ENCODE measurements around the gene TTC33. TPM values are rescaled to one million over a fixed set of nuclear protein-coding genes. Genes with fewer than 3 reads are reported as not detected.

TTC33 gene
- total and polyA plus RNA-seq, 2 of the 13 experiments (the other 11 are each of a cell fraction or from before 2014, with no cell fraction given), result 4.5 to 20.0 TPM

GRCh38 chr5:40551496-40552491 lies 204.0 kb downstream of the TTC33 start:
- no peak for FAIRE-seq
- Histone ChIP-seq H3K27ac (ENCODE audit: extremely low read length, insufficient read depth, low read length) (no peak overlapping the region), H3K9ac (ENCODE audit: insufficient read depth, low read depth, low read length) (no peak overlapping the region), H3K36me3 (replicated peaks in 1 of 2; ENCODE audit: control insufficient read depth in 1 of 2, insufficient read depth in 2 of 2, low read length in 2 of 2) (no peaks in the 10 kb centered on the region), H4K20me1 (ENCODE audit: insufficient read depth, low read length) (no peaks in the 10 kb centered on the region), H3K4me3 (replicated peaks in 1 of 3; ENCODE audit: insufficient read depth in 1 of 3, low read depth in 2 of 3, low read length in 3 of 3) (no peak overlapping the region), H3K79me2 (ENCODE audit: insufficient read depth, low read length) (no peaks in the 10 kb centered on the region), H3K27me3 (ENCODE audit: control insufficient read depth in 1 of 2, insufficient read depth in 2 of 2, low read length in 2 of 2) (no peaks in the 10 kb centered on the region), H3K9me3 (ENCODE audit: low read length) (no peaks in the 10 kb centered on the region), H3K4me1 (ENCODE audit: insufficient read depth, low read length) (peaks cover 35% of the 10 kb centered on the region), H2AFZ (ENCODE audit: low read length) (no peak overlapping the region), H3K4me2 (ENCODE audit: low read depth, low read length) (no peak overlapping the region)
- no TSS peak for BruUV-seq (replicated peaks)
- ATAC-seq, result no peak
- TF ChIP-seq ELK4 (CRISPR knock-in tag; IDR thresholded peaks at IDR 0.05; ENCODE audit: borderline replicate concordance) (no peak), FOSL2 (CRISPR knock-in tag; IDR thresholded peaks at IDR 0.05) (0 out of 2 replicates have a peak, but pooled peaks have one; percentile 14), ZFP36L1 (CRISPR knock-in tag; IDR thresholded peaks at IDR 0.05) (no peak)
- in situ Hi-C loops (cut with HindIII; ENCODE audit: extremely low pct_ligation_motif_present, low pct_unique_long_range_greater_than_20kb), result no loop called here
- 45% methylated on average over 8 of the region's 8 CpGs for WGBS (ENCODE audit: low lambda C conversion rate)
- ChIA-PET CTCF (ENCODE audit: low intra/inter-chr PET ratio, low total read pairs) (no interaction called here), POLR2A (no interaction called here)
- intact Hi-C loops (cut with micrococcal nuclease; ENCODE audit: unreplicated experiment), result no loop called here
- peak; percentile 15 for DNase-seq (ENCODE audit: low spot score)

GRCh38 chr5:40550481-40550880 lies 205.3 kb downstream of the TTC33 start:
- Histone ChIP-seq H2AFZ (ENCODE audit: low read length) (no peak overlapping the region), H3K79me2 (ENCODE audit: insufficient read depth, low read length) (no peaks in the 10 kb centered on the region), H3K36me3 (replicated peaks in 1 of 2; ENCODE audit: control insufficient read depth in 1 of 2, insufficient read depth in 2 of 2, low read length in 2 of 2) (no peaks in the 10 kb centered on the region), H4K20me1 (ENCODE audit: insufficient read depth, low read length) (no peaks in the 10 kb centered on the region), H3K4me3 (replicated peaks in 1 of 3; ENCODE audit: insufficient read depth in 1 of 3, low read depth in 2 of 3, low read length in 3 of 3) (no peak overlapping the region), H3K9ac (ENCODE audit: insufficient read depth, low read depth, low read length) (no peak overlapping the region), H3K27ac (ENCODE audit: extremely low read length, insufficient read depth, low read length) (no peak overlapping the region), H3K9me3 (ENCODE audit: low read length) (no peaks in the 10 kb centered on the region), H3K4me1 (ENCODE audit: insufficient read depth, low read length) (peaks cover 35% of the 10 kb centered on the region), H3K4me2 (ENCODE audit: low read depth, low read length) (no peak overlapping the region), H3K27me3 (ENCODE audit: control insufficient read depth in 1 of 2, insufficient read depth in 2 of 2, low read length in 2 of 2) (no peaks in the 10 kb centered on the region)
- intact Hi-C loops (cut with micrococcal nuclease; ENCODE audit: unreplicated experiment), result no loop called here
- no peak for FAIRE-seq
- POLR2A ChIA-PET, result no interaction called here
- ATAC-seq, result no peak
- CTCF ChIA-PET (ENCODE audit: low intra/inter-chr PET ratio, low total read pairs), result no interaction called here
- no peak for DNase-seq (ENCODE audit: low spot score)
- no TSS peak for BruUV-seq (replicated peaks)
- in situ Hi-C loops (cut with HindIII; ENCODE audit: extremely low pct_ligation_motif_present, low pct_unique_long_range_greater_than_20kb), result no loop called here
- TF ChIP-seq U2AF1 (optimal IDR thresholded peaks at IDR 0.05; ENCODE audit: low read depth, low read length) (no peak), ESRRA (CRISPR knock-in tag; IDR thresholded peaks at IDR 0.05; ENCODE audit: low read depth) (no peak), ZNF850 (CRISPR knock-in tag; conservative IDR thresholded peaks at IDR 0.05) (no peak), ZNF317 (CRISPR knock-in tag; IDR thresholded peaks at IDR 0.05) (no peak), POLR2AphosphoS5 (IDR thresholded peaks at IDR 0.05; ENCODE audit: low read depth, low read length) (no peak), CREM (IDR thresholded peaks at IDR 0.05) (no peak), CREM (CRISPR knock-in tag; IDR thresholded peaks at IDR 0.05) (no peak), ZNF274 (CRISPR knock-in tag; IDR thresholded peaks at IDR 0.05) (no peak), SNAPC4 (CRISPR knock-in tag; IDR thresholded peaks at IDR 0.05) (no peak)
